GM10847 (cell line): ENCODE measurements around the gene B9D1.

Experiments used
- POLR2A ChIP-seq: IDR thresholded peaks from 2 replicates; pipeline ENCODE4 v1.6.1; 2011; ENCODE audit not compliant: insufficient read length; ENCODE audit errors: extremely low read depth

B9D1 gene

GRCh38 chr17:19381741-19382444 lies 19.4 kb upstream of the B9D1 start:
- no peak for TF ChIP-seq POLR2A

DNA sequence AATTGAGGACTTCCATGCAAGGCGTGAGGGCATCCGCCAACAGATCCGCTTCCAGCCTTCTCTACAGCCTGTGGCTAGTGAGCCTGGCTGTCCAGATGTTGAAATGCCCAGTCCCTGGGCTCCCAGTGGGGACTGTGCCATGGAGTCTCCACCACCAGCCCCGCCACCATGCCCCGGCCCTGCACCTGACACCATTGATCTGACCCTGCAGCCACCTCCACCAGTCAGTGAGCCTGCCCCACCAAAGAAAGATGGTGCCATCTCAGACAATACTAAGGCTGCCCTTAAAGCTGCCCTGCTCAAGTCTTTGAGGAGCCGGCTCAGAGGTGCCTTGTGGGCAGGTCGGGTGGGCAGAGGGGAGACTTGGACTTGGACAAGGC lies 18.8 kb upstream of the B9D1 start:
- TF ChIP-seq POLR2A = no peak

- no peak for TF ChIP-seq POLR2A
Observed at GRCh38 chr17:19380481-19381301, 18.2 kb upstream of the B9D1 start.

DNA sequence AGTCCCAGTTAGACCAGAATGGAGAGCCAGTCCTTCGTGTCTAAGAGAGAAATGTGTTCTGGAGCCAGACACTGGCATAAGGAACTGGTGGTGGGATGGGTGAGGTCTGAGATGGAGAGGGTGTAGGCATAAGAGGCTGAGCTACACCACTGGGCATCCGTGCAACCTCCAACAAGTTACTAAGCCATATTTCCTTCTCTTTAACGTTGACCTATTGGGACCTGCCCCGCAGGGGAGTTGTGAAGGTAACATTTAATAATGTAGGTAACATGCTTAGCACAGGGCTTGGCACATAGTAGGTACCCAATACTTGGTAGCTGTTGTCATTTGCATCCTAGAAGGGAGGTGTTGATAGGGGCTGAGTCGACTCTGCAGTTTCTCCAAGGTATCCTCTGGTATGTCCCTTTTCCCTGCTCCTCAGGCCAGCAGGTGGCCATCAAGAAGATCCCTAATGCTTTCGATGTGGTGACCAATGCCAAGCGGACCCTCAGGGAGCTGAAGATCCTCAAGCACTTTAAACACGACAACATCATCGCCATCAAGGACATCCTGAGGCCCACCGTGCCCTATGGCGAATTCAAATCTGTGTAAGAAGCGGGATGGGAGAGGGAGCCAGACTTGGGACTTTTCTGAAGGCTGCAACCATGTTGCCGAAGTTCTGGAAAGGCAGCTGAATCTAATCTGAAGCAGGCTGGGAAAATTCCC lies 17.0 kb upstream of the B9D1 start:
- no peak for TF ChIP-seq POLR2A

GRCh38 chr17:19378416-19379360 lies 16.2 kb upstream of the B9D1 start, which contains the start of gene MAPK7:
TSS of gene MAPK7 (plus strand) at chr17:19378498. CDS start at chr17:19378901, 403 bp downstream.
- no peak for TF ChIP-seq POLR2A

DNA sequence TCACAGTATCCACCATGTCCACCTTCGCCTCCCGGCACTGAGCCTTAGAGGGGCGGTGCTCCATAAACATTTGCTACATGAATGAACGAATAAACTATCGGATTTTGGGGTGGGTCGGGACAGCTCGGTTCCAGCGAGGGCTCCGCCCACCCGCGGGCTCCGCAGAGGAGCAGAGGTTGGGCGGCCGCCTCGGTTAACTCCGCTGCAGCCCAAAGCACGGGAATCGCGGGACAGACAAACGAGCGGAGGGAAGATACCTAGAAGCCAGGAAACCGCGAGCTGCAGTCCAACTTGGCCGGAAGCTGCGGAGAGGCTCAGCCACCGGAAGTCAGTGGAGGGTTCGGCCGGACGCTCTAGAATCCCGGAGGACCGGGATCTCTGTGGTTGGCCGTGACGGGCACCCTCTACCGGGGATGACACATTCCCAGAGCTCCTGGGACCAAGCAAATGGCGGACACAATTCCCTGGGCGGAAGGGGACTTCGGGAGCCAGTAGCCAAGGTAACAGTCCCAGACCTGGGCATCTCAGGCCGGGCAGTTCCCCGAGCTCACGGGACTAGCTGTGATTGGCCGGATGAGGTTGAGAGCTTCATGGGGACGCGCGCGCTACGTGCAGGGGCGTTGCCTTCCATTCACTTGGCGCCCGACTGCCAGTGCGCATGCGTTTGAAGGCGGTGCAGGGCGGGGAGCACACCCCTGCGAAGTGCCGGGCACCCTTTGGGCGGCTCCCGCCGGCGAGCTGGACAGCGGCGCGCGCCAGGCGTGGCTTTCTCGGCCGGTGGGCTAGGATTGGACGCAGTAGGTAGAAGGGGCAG lies 15.3 kb upstream of the B9D1 start:
- peak; percentile 74 for TF ChIP-seq POLR2A

DNA sequence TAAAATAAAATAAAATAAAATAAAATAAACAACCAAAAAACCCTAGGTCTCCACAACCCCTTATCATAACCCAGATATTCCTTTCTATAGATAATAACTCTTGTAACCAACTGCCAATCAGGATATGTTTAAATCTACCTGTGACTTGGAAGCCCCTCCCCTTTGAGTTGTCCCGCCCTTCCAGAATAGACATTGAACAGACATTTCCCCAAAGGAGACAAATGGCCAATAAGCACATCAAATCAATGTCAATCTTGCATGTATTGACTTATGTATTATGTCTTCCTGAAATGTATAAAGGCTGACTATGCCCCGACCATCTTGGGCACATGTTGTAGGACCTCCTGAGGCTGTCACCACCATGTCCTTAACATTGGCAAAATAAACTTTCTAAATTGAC lies 14.3 kb upstream of the B9D1 start:
- TF ChIP-seq POLR2A = no peak

GRCh38 chr17:19375732-19376131 lies 13.2 kb upstream of the B9D1 start:
- TF ChIP-seq POLR2A = no peak

- TF ChIP-seq POLR2A = no peak
Observed at GRCh38 chr17:19374136-19374535, 11.6 kb upstream of the B9D1 start.

DNA sequence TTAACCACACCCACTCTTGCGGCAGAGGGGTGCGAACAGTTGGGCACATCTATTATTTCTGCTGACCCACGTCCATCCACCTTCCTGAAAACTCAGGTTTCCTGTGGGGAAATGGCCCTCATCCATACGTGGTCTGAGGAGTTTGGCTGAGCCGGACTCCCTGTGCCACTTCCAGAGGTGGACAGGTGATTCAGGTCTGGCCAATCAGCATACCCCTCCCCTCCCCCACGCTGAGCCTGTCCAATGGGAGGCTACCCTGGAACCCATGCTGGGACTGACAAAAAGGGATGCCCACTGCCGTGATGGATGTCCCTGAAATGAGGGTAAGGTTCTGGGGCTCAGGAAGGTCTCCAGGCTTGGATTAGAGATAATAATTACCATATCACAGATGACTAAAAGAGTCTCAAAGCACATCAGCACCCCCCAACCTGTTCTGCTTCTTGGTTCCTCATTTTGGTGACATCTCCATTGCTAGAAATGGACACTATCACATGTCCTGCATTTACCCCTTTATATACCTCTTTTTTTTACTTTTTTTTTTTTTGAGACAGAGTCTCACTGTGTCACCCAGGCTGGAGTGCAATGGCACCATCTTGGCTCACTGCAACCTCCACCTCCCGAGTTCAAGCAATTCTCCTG lies 10.5 kb upstream of the B9D1 start:
- no peak for TF ChIP-seq POLR2A

GRCh38 chr17:19372439-19372838 lies 9.9 kb upstream of the B9D1 start:
- TF ChIP-seq POLR2A = no peak

GRCh38 chr17:19372011-19372370 lies 9.5 kb upstream of the B9D1 start:
- TF ChIP-seq POLR2A = no peak

DNA sequence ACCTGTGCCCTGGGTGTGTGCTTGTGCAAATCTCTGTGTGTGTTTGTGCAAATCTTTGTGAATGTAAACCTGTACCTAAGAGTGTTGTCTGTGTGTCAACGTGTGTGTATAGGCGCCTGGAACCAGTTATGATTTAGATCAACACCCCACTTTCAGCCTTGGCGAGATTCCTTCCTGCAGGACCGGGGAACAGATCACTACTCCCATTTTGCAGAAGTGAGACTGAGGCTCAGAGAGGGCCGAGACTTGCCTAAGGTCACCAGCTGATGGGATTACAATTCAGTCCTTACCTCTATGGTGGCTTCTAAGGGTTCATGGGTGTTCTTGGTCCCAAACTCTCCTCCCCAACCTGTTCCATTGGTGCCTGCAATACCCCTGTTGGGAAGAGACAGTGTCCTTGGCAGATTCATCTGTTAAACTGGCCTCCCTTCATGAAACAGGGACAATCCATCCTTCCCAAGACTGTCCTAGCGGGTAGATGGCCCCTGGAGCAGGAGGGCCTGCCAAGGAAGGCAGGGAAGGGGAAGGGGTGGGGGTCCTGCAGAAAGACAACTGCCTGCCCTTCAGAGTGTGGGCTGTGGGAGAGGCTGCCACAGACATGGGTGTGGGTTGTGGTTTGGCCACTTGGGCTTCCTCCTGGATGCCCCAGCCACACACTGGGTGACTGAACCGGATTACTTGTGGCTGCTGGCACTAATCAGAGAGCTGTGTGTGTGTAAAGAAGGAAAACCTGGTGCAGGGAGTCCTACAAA lies 8.9 kb upstream of the B9D1 start:
- no peak for TF ChIP-seq POLR2A

- no peak for TF ChIP-seq POLR2A
Observed at GRCh38 chr17:19370493-19370960, 8.0 kb upstream of the B9D1 start.
